MM.1S (cell line): ENCODE data around the gene SYK.

ENCODE experiments used
- DNase-seq: peaks from one replicate; pipeline ENCODE4 v3.0.0-alpha.2; 2015
- H2AFZ ChIP-seq: fragments of 300-600 bp; sonication (generic); 2 replicates; pipeline ENCODE4 v1.6.0; 2016; ENCODE audit warnings: antibody characterized with exemption, low read length
- H3F3A ChIP-seq: fragments of 300-600 bp; sonication (generic); 2 replicates; pipeline ENCODE4 v1.6.1; 2016; ENCODE audit warnings: mild to moderate bottlenecking, antibody characterized with exemption, low read length, moderate library complexity, mixed read lengths; ENCODE audit not compliant: insufficient read depth
- H3K27ac ChIP-seq: fragments of 300-600 bp; sonication (generic); 2 replicates; pipeline ENCODE4 v1.5.1; 2016; ENCODE audit warnings: mild to moderate bottlenecking, low read length
- H3K27me3 ChIP-seq: fragments of 300-600 bp; sonication (generic); replicated peaks from 2 replicates; pipeline ENCODE4 v1.6.0; 2016; ENCODE audit warnings: low read length; ENCODE audit not compliant: insufficient read depth
- H3K36me3 ChIP-seq: fragments of 300-600 bp; sonication (generic); replicated peaks from 2 replicates; pipeline ENCODE4 v1.6.1; 2016; ENCODE audit warnings: mild to moderate bottlenecking, low read length, mixed read lengths; ENCODE audit not compliant: insufficient read depth
- H3K4me1 ChIP-seq: fragments of 300-600 bp; sonication (generic); 2 replicates; pipeline ENCODE4 v1.6.1; 2016; ENCODE audit warnings: low read length, mixed read lengths
- H3K4me2 ChIP-seq: fragments of 300-600 bp; sonication (generic); 2 replicates; pipeline ENCODE4 v1.6.0; 2016; ENCODE audit warnings: low read depth, low read length
- H3K4me3 ChIP-seq: fragments of 300-600 bp; sonication (generic); 2 replicates; pipeline ENCODE4 v1.5.1; 2016; ENCODE audit warnings: low read length, mixed read lengths
- H3K79me2 ChIP-seq: fragments of 300-600 bp; sonication (generic); 2 replicates; pipeline ENCODE4 v1.6.1; 2016; ENCODE audit warnings: mixed run types, low read length, mixed read lengths
- H3K9ac ChIP-seq: fragments of 300-600 bp; sonication (generic); 2 replicates; pipeline ENCODE4 v1.6.1; 2016; ENCODE audit warnings: low read length, mixed read lengths
- H3K9me2 ChIP-seq: fragments of 300-600 bp; sonication (generic); replicated peaks from 2 replicates; pipeline ENCODE4 v1.6.1; 2016; ENCODE audit warnings: mild to moderate bottlenecking, low read length, mixed read lengths; ENCODE audit not compliant: insufficient read depth
- H3K9me3 ChIP-seq: fragments of 300-600 bp; sonication (generic); replicated peaks from 2 replicates; pipeline ENCODE4 v1.6.1; 2016; ENCODE audit warnings: mild to moderate bottlenecking, low read length, mixed read lengths; ENCODE audit not compliant: insufficient read depth
- H4K20me1 ChIP-seq: fragments of 300-600 bp; sonication (generic); 2 replicates; pipeline ENCODE4 v1.6.1; 2016; ENCODE audit warnings: mild to moderate bottlenecking, low read length, moderate library complexity, mixed read lengths; ENCODE audit not compliant: insufficient read depth
- EZH2 ChIP-seq: fragments of 300-600 bp; sonication (generic); optimal IDR thresholded peaks from 2 replicates; pipeline ENCODE3; 2017; ENCODE audit warnings: low read depth, mild to moderate bottlenecking, antibody characterized with exemption, low read length, mixed read lengths
- EZH2phosphoT487 ChIP-seq: fragments of 300-600 bp; sonication (generic); IDR thresholded peaks from 2 replicates; pipeline ENCODE4 v1.6.1; 2018; ENCODE audit warnings: antibody characterized with exemption, low read length
- TF ChIP-seq, protein P1 (sequence below): fragments of 300-600 bp; sonication (generic); IDR thresholded peaks from 2 replicates; pipeline ENCODE4 v1.5.1; 2016; ENCODE audit warnings: antibody characterized with exemption, low read length, mixed read lengths

Gene SYK

DNA sequence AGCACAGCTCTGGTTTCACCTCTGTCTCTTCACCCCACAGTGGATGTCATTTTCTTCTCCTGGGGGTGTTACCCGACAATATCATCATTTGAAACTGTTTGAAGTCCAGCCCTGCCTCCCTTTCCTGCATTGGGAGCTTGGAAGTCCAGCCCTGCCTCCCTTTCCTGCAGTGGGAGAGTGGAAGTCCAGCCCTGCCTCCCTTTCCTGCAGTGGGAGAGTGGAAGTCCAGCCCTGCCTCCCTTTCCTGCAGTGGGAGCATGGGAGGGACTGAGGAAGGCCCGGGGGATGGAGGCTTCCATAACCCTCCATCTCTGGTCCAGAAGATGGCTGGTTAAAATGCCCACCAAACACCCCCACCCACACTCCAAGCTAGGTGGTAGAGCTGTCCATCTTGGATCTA is 59.8 kb downstream of the SYK start:
- no peaks in the 10 kb centered on the region for H3K9me3 ChIP-seq
- no peak for DNase-seq
- no peaks in the 10 kb centered on the region for H3K27me3 ChIP-seq
- no peaks in the 10 kb centered on the region for H3F3A ChIP-seq
- H3K4me3 ChIP-seq, result no peak overlapping the region
- H4K20me1 ChIP-seq, result no peaks in the 10 kb centered on the region
- H2AFZ ChIP-seq, result no peak overlapping the region
- TF ChIP-seq EZH2, result no peak
- no peak for TF ChIP-seq EZH2phosphoT487
- TF ChIP-seq, protein P1, sequence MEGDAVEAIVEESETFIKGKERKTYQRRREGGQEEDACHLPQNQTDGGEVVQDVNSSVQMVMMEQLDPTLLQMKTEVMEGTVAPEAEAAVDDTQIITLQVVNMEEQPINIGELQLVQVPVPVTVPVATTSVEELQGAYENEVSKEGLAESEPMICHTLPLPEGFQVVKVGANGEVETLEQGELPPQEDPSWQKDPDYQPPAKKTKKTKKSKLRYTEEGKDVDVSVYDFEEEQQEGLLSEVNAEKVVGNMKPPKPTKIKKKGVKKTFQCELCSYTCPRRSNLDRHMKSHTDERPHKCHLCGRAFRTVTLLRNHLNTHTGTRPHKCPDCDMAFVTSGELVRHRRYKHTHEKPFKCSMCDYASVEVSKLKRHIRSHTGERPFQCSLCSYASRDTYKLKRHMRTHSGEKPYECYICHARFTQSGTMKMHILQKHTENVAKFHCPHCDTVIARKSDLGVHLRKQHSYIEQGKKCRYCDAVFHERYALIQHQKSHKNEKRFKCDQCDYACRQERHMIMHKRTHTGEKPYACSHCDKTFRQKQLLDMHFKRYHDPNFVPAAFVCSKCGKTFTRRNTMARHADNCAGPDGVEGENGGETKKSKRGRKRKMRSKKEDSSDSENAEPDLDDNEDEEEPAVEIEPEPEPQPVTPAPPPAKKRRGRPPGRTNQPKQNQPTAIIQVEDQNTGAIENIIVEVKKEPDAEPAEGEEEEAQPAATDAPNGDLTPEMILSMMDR, result no peak
- H3K79me2 ChIP-seq, result no peaks in the 10 kb centered on the region
- H3K36me3 ChIP-seq, result no peaks in the 10 kb centered on the region
- no peak overlapping the region for H3K27ac ChIP-seq
- H3K4me2 ChIP-seq, result no peak overlapping the region
- no peak overlapping the region for H3K9ac ChIP-seq
- H3K9me2 ChIP-seq, result no peaks in the 10 kb centered on the region
- peaks cover 17% of the 10 kb centered on the region for H3K4me1 ChIP-seq

DNA sequence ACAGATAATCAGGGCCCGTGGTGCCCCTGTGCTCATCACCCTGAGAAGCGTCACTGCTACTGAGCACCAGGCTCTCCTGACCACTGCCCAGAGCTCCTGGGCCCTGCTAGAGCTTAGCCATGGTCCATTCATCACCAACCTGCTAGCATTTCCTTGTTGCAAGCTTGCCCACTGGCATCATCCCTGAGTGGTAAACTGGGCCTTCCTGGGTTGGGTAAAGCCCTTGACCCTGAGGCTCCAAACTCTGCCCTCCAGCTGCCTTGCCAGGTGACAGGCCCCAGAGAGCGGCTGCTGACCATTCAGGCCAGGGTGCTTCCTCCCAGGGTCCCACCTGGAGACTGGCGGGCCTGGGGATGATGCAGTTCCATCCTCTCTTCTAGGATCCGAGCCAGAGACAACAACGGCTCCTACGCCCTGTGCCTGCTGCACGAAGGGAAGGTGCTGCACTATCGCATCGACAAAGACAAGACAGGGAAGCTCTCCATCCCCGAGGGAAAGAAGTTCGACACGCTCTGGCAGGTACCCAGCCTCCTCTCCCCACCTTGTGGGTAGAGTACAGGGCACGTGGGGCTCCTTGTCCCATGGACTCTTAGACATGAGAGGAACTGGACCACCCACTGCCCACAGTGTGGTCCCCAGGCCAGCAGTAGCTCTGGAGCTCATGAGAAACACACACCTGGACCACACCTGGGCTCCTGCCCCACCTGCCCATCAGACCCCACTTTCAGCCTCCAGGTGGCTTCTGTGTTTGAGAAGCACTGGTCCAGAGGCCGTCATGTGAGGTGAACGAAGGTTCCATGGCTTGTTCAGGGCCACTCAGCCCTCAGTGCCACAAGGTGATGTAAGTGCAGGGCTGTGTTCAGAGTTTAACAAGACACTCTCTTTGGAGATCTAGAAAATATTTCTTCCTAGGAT is 60.5 kb downstream of the SYK start:
- H3K9ac ChIP-seq, result no peak overlapping the region
- H3K4me1 ChIP-seq, result peaks cover 17% of the 10 kb centered on the region
- H3K36me3 ChIP-seq, result no peaks in the 10 kb centered on the region
- no peaks in the 10 kb centered on the region for H3F3A ChIP-seq
- TF ChIP-seq EZH2, result no peak
- no peak for TF ChIP-seq EZH2phosphoT487
- TF ChIP-seq, protein P1, result no peak
- no peak overlapping the region for H3K4me3 ChIP-seq
- DNase-seq, result no peak
- H3K9me3 ChIP-seq, result no peaks in the 10 kb centered on the region
- no peaks in the 10 kb centered on the region for H3K27me3 ChIP-seq
- no peak overlapping the region for H2AFZ ChIP-seq
- H3K4me2 ChIP-seq, result no peak overlapping the region
- H3K27ac ChIP-seq, result no peak overlapping the region
- H4K20me1 ChIP-seq, result no peaks in the 10 kb centered on the region
- H3K9me2 ChIP-seq, result no peaks in the 10 kb centered on the region
- H3K79me2 ChIP-seq, result no peaks in the 10 kb centered on the region

DNA sequence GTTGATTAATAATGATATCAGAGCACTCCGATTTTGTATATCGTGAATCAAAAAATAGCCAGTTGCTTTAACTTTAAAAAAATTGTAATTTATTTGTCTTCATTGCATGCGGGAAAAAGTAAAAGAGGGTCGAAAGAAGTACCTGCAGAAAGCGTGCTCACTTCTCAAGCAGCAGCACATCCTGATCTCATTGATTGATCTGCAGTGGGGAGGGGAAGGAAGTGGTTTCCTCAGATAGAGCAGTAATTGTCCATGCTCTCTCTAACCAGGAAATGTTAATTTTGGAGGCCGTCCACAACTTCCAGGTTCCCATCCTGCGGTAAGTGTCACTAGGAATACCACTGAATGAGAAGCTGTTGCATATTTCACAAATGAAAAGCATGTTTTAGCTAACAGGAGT is 63.2 kb downstream of the SYK start:
- H3K27me3 ChIP-seq, result no peaks in the 10 kb centered on the region
- no peak overlapping the region for H2AFZ ChIP-seq
- no peaks in the 10 kb centered on the region for H3K9me3 ChIP-seq
- H3K4me2 ChIP-seq, result no peak overlapping the region
- H3K9me2 ChIP-seq, result no peaks in the 10 kb centered on the region
- no peak overlapping the region for H3K4me3 ChIP-seq
- no peak overlapping the region for H3K9ac ChIP-seq
- no peak overlapping the region for H3K27ac ChIP-seq
- 0 out of 2 replicates have a peak, but pooled peaks cover 4% of the 10 kb centered on the region for H3K4me1 ChIP-seq
- no peaks in the 10 kb centered on the region for H4K20me1 ChIP-seq
- TF ChIP-seq EZH2phosphoT487 (no peak), EZH2 (no peak)
- TF ChIP-seq, protein P1, result no peak
- no peaks in the 10 kb centered on the region for H3K79me2 ChIP-seq
- H3F3A ChIP-seq, result no peaks in the 10 kb centered on the region
- no peak for DNase-seq
- H3K36me3 ChIP-seq, result no peaks in the 10 kb centered on the region; the same call in 1 of the 2 replicates
